AML-193 (cell line): ENCODE results near the gene SLC30A3.
A peak's percentile ranks its signal among the peaks of the same experiment; 100 is the strongest.

Experiments used
- DNase-seq, 2 experiments: peaks; one replicate each; lab custom pipeline; 2025; lab: John Stamatoyannopoulos, UW

Gene SLC30A3

DNA sequence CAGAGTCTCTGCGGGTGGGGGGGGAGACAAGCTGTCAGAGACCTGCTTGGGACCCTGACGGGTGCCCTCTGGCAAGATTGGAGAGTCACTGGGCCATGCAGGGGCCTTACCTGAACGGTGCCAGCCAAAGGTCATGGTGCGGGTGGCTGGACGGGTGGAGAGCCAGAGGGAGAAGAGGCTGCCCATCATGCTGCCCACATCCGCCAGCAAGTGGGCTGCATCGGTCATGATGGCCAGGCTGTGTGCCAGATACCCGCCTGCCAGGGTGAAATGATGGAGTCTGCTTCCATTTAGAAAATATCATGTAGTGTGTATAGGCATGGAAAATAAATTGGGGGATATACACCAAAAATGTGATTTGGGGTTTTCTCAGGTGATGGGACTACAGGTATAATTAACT lies 4.8 kb downstream of the SLC30A3 start:
- no peak for DNase-seq

DNA sequence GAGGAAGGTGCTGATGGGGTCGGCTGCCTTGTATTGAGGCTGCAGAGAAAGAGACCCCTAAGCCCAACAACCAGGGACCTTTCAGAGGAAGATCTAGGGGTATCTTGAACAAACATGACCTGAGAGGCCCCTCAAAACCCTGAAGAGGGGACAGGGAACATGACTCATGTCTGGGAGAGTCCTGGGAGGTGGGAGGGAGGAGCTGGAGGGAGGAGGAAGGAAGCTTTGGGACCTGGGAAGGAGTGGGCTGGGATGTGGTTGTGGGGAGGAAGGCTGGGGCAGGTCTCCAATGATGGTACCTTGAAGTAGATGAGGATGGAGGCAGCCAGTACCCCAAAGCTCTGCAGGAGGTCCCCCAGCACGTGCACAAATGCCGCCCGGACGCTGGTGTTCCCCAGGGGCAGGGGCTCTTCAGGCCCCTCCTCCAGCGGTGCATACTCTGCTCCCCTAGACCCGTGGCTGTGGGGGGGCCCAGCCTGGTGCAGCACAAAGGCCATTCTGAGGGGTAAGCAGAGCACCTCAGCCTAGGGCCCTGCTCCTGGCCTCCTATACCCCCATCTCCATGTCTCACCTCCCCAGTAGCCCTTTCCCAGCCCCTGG lies 5.9 kb downstream of the SLC30A3 start:
- no peak for DNase-seq

GRCh38 chr2:27255660-27256059 lies 7.2 kb downstream of the SLC30A3 start:
- DNase-seq, result no peak

- no peak for DNase-seq
These were observed 7.7 kb downstream of the SLC30A3 start for GRCh38 chr2:27255187-27255586.

DNA sequence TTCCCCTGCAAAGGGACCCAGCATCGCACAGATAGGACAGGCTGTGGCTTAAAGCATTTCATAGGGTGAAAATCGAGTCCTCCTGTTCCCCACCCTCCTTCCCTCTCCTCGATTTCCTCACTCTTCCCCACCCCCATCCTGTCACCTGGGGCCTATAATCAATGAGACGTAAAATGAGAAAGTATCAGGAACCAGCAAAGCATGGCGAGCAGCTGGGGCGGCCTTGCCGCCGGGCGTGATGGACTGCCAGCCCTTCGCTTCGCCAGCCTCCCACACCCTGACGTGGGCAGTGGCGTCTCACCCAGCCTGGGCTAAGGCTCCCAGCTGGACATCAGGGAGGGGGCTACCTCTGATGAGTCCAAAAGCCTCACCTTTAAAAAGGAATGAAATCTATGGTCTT lies 11.1 kb downstream of the SLC30A3 start:
- DNase-seq, result no peak

DNA sequence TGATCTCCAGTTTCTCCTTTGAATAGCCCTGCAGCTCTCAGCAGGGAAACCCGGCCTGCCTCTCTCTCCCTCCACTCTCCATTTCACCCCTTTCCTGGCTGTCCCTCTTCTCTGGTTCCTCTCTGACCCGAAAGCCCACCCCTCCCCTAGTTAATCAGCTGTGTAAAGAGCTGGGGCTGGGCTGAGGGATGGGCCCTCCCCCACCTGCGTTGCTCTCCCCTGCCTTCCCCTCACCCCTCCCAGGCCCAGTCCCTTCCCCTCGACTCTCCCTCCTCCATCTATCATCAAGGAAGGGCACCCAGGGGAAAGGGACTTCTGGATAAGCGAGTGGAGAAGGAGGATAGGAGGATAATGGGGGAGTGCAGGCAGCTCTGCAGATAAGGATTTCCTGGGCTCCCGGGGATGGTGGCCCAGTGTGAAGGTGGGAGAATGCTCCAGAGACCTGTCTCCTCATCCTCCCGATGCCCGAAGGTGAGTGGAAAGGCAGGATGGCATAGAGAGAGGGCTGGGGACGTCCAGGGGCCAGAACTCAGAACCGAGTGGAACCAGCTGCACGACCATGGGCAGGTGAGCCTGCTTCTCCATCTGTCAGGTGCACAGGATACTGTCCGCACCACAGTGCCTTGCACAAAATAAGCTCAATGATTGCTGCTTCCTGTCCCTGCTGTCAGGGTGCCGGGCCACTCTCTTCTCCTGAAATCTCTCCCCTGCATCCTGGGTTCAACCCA lies 12.0 kb downstream of the SLC30A3 start:
- no peak for DNase-seq

DNA sequence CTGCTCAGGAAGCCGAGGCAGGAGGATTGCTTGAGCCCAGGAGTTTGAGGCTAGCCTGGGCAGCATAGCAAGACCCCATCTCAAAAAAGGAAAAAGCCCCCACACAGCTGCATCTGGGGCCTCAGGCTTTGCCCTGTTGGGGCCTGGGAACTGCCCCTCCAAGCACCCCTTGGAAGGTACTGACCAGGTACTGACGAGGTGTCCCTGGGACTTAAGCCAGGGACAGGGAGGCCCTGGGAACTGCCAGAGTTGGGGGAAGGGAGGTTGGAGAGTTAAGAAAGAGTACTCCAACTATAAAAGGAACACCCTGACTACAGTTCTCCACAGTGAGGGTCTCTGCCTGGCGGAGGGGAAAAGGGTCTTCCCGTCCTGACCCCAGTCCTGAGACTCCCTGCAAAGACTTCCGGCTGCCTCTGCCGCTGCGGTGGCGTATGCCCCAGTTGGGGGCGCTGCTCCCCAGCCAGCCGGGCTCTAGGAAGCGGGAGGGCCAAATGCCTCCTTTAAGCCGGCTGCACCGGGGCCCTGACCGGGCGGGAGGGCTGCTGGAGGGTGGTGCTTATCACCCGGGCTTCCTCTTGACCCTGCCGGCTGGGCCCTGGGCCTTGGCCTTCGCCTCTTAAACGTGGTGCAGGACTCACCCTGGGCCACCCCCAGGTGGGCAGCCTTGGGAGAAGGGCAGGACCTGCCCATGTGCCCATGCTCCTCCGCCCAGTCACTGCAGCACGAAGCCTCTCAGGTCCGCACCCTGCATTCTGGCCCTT lies 12.8 kb downstream of the SLC30A3 start:
- peak; percentile 38 to 57 for DNase-seq

GRCh38 chr2:27249159-27249890 lies 13.5 kb downstream of the SLC30A3 start:
- DNase-seq, result no peak

- DNase-seq, result no peak
These were observed 15.0 kb downstream of the SLC30A3 start for GRCh38 chr2:27247893-27248292.

DNA sequence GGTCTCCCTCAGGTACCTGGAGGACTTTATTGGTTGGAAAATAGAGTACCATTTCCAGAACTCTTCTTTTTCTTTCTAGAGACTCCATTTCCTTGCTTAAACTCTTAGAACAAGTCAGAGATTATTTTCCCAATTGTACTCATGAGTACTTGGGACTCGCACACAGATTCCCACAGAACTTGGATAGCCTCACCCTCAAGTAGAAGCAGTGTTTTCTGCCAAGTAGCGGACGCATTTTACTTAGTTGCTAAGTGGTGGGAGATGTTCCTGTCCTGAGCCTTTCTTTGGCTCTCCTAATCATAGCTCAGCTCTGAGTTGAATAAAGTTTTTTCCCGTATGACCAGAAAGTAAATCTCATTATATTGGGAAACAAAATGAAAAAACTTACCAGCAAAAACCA lies 17.2 kb downstream of the SLC30A3 start:
- no peak for DNase-seq

- no peak for DNase-seq
These were observed 17.7 kb downstream of the SLC30A3 start for GRCh38 chr2:27245116-27245515.

DNA sequence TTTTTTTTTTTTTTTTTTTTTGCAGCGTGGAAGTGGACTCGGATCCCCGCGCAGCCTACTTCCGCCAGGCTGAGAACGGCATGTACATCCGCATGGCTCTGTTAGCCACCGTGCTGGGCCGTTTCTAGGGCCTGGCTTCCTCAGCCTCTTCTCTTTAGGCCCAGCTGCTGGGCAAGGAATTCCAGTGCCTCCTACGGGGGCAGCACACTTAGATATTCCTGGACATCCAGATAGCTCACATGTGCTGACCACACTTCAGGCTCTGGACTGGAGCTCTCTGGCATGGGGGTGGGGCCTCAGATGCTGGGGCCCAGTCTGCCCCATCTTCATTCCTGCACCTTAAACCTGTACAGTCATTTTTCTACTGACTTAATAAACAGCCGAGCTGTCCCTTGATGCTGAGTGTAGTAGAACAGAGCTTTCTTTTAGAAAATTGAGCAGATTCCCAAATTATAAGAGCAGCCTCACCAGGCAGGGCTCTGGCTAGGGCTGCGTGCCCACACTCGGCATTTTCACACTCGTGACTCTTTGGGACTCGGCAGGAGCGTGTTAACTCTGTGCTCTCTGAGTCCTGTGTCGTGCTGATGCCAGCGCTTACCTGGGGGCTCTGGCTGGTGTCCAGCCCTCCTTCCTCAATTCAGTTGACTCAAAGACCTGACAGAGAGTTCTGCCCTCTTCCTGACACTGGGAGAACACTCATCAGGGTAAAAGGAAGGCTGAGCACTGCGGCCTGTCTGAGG lies 19.3 kb downstream of the SLC30A3 start:
- DNase-seq, result no peak

DNA sequence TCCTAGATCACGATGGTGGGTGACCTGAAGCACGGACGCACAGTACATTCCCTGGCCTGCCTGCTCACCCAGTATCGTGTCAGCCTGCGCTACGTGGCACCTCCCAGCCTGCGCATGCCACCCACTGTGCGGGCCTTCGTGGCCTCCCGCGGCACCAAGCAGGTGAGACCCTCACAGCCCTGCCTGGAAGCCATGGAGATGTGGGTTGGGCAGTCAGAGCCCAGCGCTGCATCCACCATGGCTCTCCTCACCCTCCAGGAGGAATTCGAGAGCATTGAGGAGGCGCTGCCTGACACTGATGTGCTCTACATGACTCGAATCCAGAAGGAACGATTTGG lies 20.3 kb downstream of the SLC30A3 start:
- DNase-seq, result no peak

- no peak for DNase-seq
These were observed 20.9 kb downstream of the SLC30A3 start for GRCh38 chr2:27241761-27242613.

GRCh38 chr2:27240406-27240805 lies 22.4 kb downstream of the SLC30A3 start:
- no peak for DNase-seq

DNA sequence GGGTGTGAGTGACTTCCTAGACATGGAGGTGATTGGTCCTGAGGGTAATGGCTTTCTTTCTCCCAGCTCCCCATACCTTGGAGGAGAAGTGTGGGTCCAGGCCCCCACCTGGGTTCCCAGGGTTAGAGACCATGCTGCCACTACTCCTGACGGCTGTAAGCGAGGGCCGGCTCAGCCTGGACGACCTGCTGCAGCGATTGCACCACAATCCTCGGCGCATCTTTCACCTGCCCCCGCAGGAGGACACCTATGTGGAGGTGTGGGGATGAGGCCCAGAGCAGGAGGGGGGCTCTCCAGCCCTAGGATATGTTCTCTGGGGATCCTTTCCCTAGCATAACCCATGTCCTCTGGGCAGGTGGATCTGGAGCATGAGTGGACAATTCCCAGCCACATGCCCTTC lies 23.9 kb downstream of the SLC30A3 start:
- no peak for DNase-seq

- DNase-seq, result no peak
These were observed 25.4 kb downstream of the SLC30A3 start for GRCh38 chr2:27237341-27237945.

- no peak for DNase-seq
These were observed 26.2 kb downstream of the SLC30A3 start for GRCh38 chr2:27236626-27237025.

GRCh38 chr2:27236136-27236535 lies 26.7 kb downstream of the SLC30A3 start:
- no peak for DNase-seq

GRCh38 chr2:27233341-27233740 lies 29.5 kb downstream of the SLC30A3 start:
- DNase-seq, result no peak

- no peak for DNase-seq
These were observed 30.9 kb downstream of the SLC30A3 start for GRCh38 chr2:27231921-27232320.
